T47D (cell line): Measurements from ENCODE around the gene GRSF1.
A peak's percentile ranks its signal among the peaks of the same experiment; 100 is the strongest.

Source experiments
- DNase-seq, 2 experiments: peaks; one replicate each; pipeline versions ENCODE4 v3.0.0 to v3.0.0-alpha.2; 2011 to 2012; ENCODE audit warnings: low read depth in 1 of 2, low spot score in 1 of 2
- JUND ChIP-seq: IDR thresholded peaks from 2 replicates; pipeline ENCODE4 v1.6.1; 2012; ENCODE audit warnings: low read depth
- in situ Hi-C: cut with HindIII; loops from 2 replicates; pipeline ENCODE4 v1.10.0; 2016; ENCODE audit warnings: low sequenced_read_pairs, low pct_unique_long_range_greater_than_20kb

Gene GRSF1

GRCh38 chr4:70829015-70829414, 10.7 kb downstream of the GRSF1 start:
- TF ChIP-seq JUND, result no peak
- in situ Hi-C loops, result no loop called here
- DNase-seq, result no peak

- no peak for DNase-seq
- in situ Hi-C loops, result no loop called here
- TF ChIP-seq JUND, result no peak
Measured at GRCh38 chr4:70818921-70819320, 20.8 kb downstream of the GRSF1 start.

GRCh38 chr4:70818173-70818855, 21.4 kb downstream of the GRSF1 start:
- TF ChIP-seq JUND, result no peak
- in situ Hi-C loops, result no loop called here
- no peak for DNase-seq

GRCh38 chr4:70816894-70817293, 22.8 kb downstream of the GRSF1 start:
- TF ChIP-seq JUND, result no peak
- in situ Hi-C loops, result no loop called here
- DNase-seq, result no peak

GRCh38 chr4:70815370-70815769, 24.3 kb downstream of the GRSF1 start:
- in situ Hi-C loops, result no loop called here
- TF ChIP-seq JUND, result no peak
- DNase-seq, result no peak

- DNase-seq, result no peak
- TF ChIP-seq JUND, result no peak
- in situ Hi-C loops, result no loop called here
Measured at GRCh38 chr4:70808151-70808550, 31.5 kb downstream of the GRSF1 start.

GRCh38 chr4:70802928-70803580, 36.6 kb downstream of the GRSF1 start:
- TF ChIP-seq JUND, result no peak
- peak in 1 of 2 experiments; percentile 2 for DNase-seq
- in situ Hi-C loops, result no loop called here

GRCh38 chr4:70801265-70801809, 38.4 kb downstream of the GRSF1 start:
- no peak for TF ChIP-seq JUND
- in situ Hi-C loops, result no loop called here
- DNase-seq, result no peak

- no peak for TF ChIP-seq JUND
- in situ Hi-C loops, result no loop called here
- DNase-seq, result no peak
Measured at GRCh38 chr4:70793626-70794025, 46.1 kb downstream of the GRSF1 start.

- DNase-seq, result no peak
- in situ Hi-C loops, result no loop called here
- TF ChIP-seq JUND, result no peak
Measured at GRCh38 chr4:70788733-70789132, 51.0 kb downstream of the GRSF1 start.

GRCh38 chr4:70787496-70787895, 52.2 kb downstream of the GRSF1 start:
- DNase-seq, result no peak
- in situ Hi-C loops, result no loop called here
- no peak for TF ChIP-seq JUND

- DNase-seq, result no peak
- in situ Hi-C loops, result no loop called here
- no peak for TF ChIP-seq JUND
Measured at GRCh38 chr4:70783096-70783495, 56.6 kb downstream of the GRSF1 start.

- in situ Hi-C loops, result no loop called here
- DNase-seq, result peak in 1 of 2 experiments; percentile 6
- no peak for TF ChIP-seq JUND
Measured at GRCh38 chr4:70778888-70779422, 60.7 kb downstream of the GRSF1 start.
